Measurements from ENCODE around the gene RCL1.

GRCh38 chr9:4746278-4747030 is 46.3 kb upstream of the RCL1 start:
- no peak for TF ChIP-seq EZH2 (IDR thresholded peaks at IDR 0.05; ENCODE audit: borderline replicate concordance, low read depth, low read length, severe bottlenecking)
- no peak for TF ChIP-seq JUN (IDR thresholded peaks at IDR 0.05; ENCODE audit: borderline replicate concordance, insufficient read depth, insufficient read length, low read depth)
- TF ChIP-seq MAX (IDR thresholded peaks at IDR 0.05; ENCODE audit: insufficient read depth, insufficient read length): no peak
- TF ChIP-seq, protein P1, sequence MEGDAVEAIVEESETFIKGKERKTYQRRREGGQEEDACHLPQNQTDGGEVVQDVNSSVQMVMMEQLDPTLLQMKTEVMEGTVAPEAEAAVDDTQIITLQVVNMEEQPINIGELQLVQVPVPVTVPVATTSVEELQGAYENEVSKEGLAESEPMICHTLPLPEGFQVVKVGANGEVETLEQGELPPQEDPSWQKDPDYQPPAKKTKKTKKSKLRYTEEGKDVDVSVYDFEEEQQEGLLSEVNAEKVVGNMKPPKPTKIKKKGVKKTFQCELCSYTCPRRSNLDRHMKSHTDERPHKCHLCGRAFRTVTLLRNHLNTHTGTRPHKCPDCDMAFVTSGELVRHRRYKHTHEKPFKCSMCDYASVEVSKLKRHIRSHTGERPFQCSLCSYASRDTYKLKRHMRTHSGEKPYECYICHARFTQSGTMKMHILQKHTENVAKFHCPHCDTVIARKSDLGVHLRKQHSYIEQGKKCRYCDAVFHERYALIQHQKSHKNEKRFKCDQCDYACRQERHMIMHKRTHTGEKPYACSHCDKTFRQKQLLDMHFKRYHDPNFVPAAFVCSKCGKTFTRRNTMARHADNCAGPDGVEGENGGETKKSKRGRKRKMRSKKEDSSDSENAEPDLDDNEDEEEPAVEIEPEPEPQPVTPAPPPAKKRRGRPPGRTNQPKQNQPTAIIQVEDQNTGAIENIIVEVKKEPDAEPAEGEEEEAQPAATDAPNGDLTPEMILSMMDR (IDR thresholded peaks at IDR 0.05; ENCODE audit: extremely low read depth in 1 of 2, insufficient read depth in 1 of 2, low read depth in 1 of 2, low read length in 2 of 2): no peak
- TF ChIP-seq POLR2AphosphoS5 (IDR thresholded peaks at IDR 0.05; ENCODE audit: insufficient read depth, low read depth, low read length): no peak

All from endothelial cell of umbilical vein (primary cell).